Fibroblast of the conjunctiva (primary cell): ENCODE data around the gene PPP1R37.
A peak's percentile ranks its signal among the peaks of the same experiment; 100 is the strongest.

Experiments used
- DNase-seq: peaks from one replicate; pipeline ENCODE4 v3.0.0-alpha.2; 2010; ENCODE audit warnings: low read depth

The PPP1R37 gene

DNA sequence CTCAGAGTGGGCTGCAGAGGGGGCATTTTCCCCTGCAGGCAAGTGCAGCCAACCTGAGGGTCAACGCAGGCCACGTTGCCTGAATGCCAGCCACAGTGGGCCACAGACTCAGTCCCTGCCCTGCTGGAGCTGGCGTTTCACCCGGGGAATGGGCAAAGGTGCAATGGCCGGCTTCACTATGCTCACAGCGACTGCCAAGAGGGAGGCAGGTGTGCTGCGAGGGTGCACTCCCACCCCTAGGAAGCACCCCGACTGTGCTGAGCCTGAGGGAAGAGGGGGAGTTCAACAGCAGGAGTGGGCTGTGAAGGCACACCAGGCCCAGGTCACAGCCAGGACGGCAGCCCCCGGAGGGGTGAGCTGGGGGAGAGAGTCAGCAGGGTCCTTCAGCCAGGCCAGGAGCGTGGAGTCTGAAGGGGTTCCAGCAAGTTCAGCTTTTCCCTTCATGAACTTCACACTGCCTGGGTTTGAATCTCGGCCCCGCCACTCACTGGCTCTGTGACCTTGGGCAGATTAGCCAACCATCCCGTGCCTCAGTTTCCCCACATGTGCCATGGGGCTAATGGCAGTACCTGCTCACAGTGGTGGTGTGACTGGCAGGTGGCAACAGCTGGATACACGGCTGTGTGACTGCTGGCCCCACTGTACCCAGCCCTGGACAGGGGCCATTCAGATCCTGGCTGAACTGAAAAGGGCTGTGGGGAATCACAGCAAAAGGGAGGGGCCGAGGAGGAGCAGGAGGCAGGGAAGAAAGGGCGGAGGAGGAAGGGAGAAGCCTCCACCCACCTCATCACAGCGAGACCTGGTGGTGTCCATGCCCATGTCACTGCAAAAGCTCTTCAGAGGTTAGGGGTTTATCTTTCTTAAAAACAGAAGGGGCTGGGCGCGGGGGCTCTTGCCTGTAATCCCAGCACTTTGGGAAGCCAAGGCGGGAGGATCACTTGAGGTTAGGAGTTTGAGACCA is 77.4 kb downstream of the PPP1R37 start:
- DNase-seq = no peak

DNA sequence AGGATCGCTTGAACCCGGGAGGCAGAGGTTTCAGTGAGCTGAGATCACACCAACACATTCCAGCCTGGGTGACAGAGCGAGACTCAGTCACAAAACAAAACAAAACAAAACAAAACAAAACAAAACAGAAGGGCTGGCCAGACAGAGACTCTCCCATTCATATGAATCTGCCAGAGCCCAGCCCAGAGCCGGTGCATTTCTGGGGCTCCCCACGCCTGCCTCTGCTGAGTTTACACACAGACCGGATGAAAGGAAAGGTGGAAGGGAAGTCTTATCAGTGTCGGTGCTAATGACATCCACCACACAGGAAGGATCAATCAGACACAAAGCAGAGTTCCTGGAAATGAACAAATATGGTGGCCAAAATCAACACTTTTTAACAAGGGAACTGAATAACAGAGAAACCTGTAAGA is 78.2 kb downstream of the PPP1R37 start:
- DNase-seq = no peak

DNA sequence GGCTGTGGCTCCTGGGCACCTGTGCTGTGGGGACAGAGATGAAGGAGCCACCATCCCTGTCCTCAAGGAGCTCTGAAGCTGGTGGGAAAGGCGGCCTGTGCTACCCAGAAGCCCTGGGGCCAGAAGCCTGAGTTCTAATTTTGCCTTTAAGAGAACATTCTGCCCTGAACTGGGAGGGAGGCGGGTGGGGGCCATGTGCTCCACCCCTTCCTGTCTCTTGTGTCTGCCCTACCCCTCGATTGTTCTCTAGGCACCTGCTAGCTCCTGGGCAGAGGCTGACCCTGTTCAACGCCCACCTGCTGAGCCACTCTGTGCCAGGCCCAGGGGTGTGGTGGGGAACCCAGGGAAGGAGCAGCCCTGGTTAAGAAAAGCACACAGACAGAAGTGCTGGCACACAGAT is 79.2 kb downstream of the PPP1R37 start:
- DNase-seq = no peak

DNA sequence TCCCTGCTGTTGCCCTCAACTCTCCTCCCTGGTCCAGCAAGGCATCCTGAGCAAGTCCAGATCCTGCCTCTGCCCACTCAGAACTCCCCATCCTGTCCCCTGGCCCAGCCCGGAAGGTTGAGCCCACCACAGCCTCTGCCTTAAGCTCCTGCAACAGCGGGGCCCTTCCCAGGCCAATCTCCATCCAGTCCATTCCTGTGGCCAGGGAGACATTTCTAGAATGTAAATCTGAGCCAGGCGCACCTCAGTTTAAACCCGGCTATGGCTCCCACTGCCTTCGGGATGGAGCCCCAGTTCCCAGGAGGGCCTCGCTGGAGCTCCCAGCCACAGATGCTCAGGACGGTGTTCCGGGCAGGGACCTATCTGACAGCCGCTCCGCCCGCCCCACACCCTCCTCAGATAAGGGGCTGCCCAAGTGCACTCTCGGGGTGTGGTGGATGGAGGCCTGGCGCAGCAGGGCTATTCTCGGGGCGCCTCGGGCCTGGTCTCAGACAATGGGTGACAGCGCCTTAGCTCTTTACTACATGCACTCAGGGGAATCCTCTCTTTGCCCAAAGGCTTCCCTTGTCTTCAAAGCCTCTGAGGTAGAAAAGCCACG is 79.7 kb downstream of the PPP1R37 start:
- no peak for DNase-seq

DNA sequence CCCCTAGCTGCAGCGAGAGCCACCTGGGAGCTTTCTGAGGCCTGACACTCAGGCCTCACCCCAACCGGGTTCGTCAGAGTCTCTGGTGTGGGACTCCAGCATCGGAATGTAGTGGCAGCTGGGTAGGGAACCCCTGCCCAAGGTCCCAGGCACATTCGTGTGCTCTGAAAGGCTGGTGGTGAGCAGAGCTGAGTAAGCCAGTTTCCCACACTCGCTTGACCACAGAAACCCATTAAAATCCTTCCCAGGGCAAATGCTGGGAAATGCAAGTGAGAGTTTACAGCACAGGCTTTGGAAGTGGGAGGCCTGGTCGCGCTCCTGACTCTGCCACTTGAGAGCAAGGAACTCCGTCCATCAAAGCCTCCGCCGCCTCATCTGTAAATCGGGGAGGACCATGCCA is 80.8 kb downstream of the PPP1R37 start:
- no peak for DNase-seq

DNA sequence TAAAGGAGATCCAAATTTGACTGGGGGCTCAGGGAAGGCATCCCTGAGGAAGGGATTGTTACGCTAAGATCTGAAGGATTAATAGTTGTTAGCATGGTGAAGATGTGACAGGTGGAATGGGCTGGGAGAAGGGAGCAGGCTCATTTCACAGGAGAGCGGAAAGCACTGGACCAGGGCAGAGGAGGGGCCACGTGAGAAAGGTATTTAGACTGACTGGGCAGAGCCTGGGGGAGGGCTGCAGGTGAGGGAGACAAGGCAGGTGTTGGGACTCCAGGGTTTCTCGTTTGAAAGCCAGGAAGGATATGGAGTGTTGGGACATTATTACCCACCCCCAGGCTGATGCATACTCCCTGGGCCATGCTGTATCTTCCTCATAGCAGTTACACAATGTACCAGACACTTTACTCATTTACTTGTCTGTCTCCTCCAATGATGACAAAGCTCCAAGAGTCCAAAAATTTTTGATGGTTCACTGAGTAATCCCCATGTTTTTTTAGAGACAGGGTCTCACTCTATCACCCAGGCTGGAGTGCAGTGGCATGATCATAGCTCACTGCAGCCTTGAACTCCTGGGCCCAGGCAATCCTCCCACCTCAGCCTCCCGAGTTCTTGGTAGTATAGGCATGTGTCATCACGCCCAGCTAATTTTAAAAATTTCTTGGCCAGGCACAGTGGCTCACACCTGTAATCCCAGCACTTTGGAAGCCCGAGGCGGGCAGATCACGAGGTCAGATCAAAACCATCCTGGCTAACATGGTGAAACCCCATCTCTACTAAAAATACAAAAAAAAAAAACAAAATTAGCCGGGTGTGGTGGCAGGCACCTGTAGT is 82.8 kb downstream of the PPP1R37 start:
- no peak for DNase-seq

DNA sequence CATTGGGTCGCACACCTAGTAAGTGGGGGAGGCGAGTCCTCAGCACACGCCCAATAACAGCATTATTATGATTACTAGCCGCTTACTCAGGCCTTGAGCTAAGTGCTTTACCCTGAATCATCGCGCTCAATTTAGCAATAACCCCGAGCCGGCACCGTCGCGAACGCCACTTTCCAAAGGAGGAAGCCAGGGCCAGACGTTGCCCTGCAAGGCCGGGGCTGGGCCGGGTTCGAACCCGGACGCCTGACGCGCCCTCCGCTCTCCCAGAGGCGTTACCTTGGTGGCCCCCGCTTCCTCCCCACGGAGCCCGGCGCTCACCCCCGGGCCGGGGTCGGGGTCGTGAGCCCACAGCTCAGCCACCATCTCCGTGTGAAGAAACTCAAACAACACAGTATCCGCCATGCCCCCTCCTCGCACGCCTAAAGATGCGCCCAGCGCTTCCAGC is 84.9 kb downstream of the PPP1R37 start, which contains the start of gene TRAPPC6A:
Gene TRAPPC6A (minus strand): TSS at position 421 of the 445 bp plus-strand sequence. CDS start 19 bp downstream, at position 402.
- no peak for DNase-seq

DNA sequence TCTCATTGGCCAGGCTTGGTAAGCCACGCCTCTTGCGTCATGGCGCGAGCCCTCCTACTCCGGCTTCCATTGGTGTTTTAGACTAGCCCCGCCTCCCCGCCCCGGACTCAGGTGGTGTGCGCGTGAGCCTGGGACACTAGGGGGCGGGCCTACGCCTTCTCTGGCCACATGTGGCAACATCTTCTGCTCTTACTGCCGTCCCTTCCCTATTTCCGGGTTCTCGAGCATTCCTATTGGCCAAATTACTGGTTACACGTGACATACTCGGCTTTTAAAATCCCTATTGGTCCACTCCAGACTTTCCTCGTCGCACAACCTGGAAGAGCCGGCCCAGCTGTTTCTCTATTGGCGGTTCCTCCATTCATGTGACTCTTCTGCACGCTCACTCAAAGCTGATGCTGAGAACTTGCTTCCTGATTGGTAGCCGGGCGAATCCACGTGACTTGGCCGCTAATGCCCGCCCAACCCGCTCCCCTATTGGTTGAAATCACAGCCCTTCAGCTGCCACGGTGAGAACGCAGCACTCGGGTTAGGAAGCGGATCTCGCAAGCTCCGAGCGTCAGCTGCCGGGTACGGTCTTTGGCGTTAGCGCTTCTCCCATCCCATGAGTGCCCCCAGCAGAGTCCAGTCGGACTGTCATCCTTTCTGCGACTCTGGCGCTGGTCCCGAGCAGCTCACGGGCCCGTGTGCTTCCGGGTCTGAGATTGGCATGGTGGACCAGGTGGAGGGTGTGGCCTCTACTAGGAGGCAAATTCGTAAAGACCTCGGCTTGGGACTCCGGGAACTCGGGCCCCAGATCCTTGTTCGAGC is 85.5 kb downstream of the PPP1R37 start, which contains the start of gene BLOC1S3:
Gene BLOC1S3 (plus strand): TSS at position 523 of the 810 bp plus-strand sequence. CDS start 513 bp downstream, outside the sequence.
- DNase-seq = peak; percentile 100

DNA sequence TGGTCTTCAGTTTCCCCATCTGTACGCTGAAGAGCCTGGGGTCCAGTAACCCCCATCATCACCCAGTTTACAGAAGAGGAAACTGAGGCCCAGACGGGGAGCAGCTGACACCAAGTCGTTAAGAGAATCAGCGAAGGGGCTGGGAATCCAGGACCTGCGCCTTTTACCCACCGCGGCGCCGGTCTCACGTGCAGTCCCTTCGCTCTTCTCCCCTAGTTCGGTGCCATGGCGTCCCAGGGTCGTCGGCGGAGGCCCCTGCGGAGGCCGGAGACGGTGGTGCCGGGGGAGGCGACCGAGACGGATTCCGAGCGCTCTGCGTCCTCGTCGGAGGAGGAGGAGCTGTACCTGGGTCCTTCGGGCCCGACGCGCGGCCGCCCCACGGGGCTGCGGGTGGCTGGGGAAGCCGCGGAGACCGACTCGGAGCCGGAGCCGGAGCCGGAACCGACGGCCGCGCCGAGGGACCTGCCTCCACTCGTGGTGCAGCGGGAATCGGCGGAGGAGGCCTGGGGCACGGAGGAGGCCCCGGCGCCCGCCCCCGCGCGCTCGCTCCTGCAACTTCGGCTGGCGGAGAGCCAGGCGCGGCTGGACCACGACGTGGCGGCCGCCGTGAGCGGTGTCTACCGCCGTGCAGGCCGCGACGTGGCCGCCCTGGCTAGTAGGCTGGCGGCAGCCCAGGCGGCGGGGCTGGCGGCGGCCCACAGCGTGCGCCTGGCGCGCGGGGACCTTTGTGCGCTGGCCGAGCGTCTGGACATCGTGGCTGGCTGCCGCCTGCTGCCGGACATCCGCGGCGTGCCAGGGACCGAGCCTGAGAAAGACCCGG is 86.3 kb downstream of the PPP1R37 start:
- no peak for DNase-seq

DNA sequence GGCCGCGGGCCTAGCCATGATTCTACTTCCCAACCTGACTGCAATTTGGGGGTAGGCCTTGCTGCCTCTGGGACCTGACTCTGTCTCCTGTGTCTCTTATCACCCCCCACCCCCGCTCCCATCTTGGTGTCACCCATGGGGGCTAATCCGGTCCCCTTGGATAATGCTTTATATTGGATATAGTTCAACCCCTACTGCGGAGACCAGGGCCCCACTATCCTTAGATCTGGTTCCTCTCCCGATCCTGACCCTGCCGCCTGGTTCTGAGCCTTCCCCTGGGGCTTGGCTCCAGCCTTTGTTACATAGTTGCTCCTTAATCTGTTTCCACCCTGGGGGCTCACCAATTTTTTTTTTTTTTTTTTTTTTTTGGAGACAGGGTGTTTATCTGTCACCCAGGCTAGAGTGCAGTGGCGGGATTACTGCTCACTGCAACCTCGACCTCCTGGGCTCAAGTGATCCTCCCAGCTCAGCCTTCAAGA is 87.0 kb downstream of the PPP1R37 start:
- no peak for DNase-seq

DNA sequence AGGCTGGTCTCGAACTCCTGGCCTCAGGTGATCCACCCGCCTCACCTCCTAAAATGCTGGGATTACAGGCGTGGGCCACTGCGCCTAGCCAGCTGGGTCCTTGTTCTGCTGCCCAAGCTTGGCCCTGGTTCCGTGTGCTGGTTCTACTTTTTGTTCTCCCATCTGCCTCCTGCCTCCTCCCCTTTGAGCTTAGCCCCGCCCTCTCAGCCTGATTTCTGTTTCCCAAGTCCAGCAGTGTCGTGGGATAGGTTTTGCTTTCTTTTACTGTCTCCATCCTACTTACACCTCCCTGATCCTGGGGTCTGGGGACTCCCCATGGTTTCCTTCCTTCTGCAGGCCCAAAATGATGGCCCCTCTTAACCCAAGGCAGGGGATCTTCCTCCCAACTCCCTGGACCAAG is 88.0 kb downstream of the PPP1R37 start:
- DNase-seq = no peak

DNA sequence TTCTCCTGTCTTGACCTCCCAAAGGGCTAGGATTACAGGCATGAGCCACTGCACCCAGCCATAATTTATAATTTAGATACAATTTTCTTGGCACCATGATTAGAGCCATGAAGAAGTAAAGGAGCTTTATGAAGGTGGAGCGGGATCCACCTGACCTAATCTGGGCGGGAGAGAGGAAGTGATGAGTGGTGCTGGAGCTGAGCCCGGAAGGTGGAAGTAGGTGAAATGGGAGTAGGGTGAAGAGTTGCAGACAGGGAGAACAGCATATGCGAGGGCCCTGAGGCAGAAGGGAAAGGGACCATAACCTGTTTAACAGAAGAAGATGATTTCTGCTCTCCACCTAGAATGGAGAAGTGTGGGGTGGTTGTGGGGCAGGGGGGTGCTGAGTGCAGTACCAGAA is 89.8 kb downstream of the PPP1R37 start:
- DNase-seq = no peak

DNA sequence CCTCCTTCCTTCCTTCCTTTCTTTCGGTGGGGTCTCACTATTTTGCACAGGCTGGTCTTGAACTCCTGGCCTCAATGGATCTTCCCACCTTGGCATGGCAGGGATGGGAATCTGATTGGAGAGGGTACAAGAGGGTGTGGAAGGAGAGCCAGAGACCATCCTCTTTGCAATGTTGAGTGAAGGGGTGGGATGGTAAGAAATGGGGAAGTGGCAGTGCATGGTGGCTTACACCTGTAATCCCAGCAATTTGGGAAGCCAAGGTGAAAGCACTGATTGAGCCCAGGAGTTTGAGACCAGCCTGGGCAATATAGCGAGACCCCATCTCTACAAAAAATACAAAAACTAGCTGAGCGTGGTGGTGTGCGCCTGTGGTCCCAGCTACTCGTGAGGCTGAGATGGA is 91.1 kb downstream of the PPP1R37 start:
- DNase-seq = no peak

DNA sequence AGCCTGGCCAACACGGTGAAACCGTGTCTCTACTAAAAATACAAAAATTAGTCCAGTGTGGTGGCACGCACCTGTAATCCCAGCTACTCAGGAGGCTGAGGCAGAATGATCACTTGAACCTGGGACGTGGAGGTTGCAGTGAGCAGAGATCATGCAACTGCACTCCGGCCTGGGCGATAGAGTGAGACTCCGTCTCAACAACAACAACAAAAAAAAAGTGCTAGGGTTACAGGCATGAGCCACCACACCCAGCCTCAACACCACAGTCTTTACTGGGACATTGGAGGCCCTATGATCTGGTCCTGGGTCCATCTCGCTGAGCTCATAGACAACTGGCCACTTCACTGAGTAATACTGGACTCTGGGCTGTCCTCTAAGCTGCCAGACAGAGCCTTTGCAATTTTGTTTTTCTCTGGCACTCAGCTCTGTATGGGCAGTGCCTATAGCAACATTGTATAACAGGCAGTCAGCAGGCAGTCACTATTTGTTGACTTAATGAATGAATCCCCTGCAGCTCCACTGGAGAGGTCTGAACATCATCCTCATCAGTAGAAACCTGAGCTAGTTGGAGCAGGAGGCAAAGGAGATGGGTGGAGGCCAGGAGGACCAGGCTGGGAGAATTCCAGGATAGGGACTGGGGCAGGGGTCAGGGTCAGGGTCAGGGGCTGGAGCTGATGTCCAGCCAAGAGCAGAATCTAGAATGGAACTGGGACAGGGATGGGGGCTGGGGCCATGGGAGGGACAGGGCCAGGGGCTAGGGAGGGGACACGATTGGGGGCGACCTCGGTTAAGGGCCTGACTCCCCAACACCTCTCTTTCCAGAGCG is 93.7 kb downstream of the PPP1R37 start:
- no peak for DNase-seq

DNA sequence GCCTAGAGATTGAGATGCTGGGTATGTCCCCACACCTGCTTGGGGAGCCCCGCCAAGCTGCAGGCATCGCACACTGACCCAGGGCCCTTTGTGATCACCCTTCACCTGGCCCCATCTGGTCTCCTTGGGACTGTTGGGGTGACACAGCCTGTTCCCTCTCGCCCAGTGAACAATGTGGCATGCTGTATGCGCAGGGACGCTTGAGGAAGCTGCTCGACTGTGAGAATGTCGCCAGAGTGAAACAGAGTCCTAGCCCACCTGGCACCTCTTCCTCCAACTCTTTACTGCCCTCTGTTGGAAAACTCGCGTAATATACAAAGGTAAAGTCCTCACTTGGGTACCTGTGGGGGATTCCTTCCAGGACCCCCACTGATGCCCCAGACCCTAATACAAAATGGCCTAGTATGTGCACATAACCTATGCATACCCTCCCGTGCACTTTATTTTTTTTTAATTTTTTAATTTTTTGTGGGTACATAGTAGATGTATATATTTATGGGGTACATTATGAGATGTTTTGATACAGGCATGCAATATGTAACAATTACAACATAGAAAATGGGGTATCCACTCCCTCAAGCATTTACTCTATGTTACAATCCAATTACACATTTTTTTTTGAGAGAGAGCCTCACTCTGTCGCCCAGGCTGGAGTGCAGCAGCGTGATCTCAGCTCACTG is 94.6 kb downstream of the PPP1R37 start:
- no peak for DNase-seq

DNA sequence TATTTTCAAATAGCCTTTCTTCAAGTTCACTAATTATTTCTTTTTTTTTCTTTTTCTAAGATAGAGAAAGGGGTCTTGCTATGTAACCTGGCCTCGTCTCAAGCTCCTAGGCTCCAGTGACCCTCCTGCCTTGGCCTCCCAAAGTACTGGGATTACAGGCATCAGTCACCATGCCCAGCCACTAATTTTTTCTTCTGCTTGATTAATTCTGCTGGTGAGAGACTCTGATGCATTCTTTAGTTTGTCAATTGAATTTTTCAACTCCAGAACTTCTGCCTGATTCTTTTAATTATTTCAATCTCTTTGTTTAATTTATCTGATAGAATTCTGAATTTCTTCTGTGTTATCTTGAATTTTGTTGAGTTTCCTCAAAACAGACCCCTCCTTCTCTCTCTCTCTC is 97.0 kb downstream of the PPP1R37 start:
- DNase-seq = no peak

DNA sequence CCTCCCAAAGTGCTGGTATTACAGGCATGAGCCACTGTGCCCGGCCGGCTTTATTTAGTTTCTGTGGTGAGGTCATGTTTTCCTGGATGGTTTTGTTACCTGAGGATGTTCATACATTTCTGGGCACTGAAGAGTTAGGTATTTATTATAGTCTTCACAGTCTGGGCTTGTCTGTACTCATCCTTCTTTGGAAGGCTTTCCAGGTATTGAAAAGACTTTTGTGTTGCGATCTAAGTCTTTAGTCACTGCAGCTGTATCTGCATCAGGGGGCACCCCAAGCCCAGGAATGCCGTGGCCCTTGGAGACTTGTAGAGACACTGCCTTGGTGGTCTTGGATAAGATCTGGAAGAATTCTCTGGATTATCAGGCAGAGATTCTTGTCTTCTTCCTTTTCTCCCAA is 98.4 kb downstream of the PPP1R37 start:
- no peak for DNase-seq

DNA sequence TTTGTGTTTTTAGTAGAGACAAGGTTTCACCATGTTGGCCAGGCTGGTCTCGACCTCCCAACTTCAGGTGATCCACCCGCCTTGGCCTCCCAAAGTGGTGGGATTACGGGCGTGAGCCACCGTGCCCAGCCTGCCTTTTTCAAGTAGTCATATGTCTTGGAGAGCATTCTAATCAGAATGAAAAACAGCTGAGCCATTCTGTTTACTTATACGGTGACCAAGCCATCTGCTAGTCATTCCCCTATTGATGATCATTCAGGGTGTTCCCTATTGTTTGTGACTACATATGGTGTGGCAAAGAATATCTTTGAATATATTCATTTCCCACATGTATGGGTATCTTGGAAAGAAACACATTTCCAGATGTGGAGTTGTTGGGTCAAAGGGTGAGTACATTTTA is 102.8 kb downstream of the PPP1R37 start:
- peak; percentile 6 for DNase-seq
